Measurements from ENCODE around the gene MRPL21. TPM values are rescaled to one million over a fixed set of nuclear protein-coding genes. Genes with fewer than 3 reads are reported as not detected.

Gene MRPL21
- total and polyA plus RNA-seq, 2 donors (not counting 1 experiment from before 2014, with no cell fraction given) = 23.8 to 35.8 TPM

DNA sequence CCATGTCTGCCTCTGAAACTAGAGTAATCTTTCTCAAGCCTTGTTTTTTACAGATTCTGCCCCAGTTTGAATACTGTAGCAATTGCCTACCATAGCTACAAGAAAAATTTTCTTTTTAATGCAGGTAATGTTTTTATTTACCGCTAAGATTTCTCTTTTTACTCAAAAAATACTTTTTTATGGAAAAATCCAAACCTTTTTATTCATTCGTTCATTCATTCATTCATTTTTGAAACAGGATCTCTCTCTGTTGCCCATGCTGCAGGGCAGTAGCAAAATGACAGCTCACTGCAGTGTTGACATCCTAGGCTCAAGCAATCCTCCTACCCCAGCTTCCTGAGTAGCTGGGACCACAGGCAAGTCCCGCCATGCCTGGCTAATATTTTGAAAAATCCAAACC, 59.3 kb downstream of the MRPL21 start:
- no peak for DNase-seq
- H3K27me3 ChIP-seq (replicated peaks in 1 of 4; ENCODE audit: control extremely low read depth in 1 of 4, control insufficient read depth in 3 of 4, insufficient read depth in 4 of 4, low read length in 3 of 4) = no peaks in the 10 kb centered on the region
- peak overlapping the region; percentile 91 for H3K4me2 ChIP-seq (replicated peaks; ENCODE audit: low read depth, low read length, poor library complexity, severe bottlenecking)
- intact Hi-C loops (cut with micrococcal nuclease) = loop anchor here (1.0 to 10.0 kb wide), 4 partner anchors 230 to 453 kb away; no protein-coding TSS in a partner anchor
- no peak overlapping the region for H3K27ac ChIP-seq (ENCODE audit: low read length in 2 of 2)
- ChIA-PET CTCF (interaction anchor here (0.6 to 4.3 kb wide), 23 partner anchors 8 to 1039 kb away, joined by 3 to 70 read pairs (median 5); partner anchors contain the start of genes IGHMBP2 and MRPL21), POLR2A (interaction anchor here (0.9 to 1.2 kb wide), 3 partner anchors 20 to 831 kb away, joined by 3 to 4 read pairs (median 4); partner anchors contain the start of gene LTO1)
- H3K79me2 ChIP-seq (ENCODE audit: control insufficient read depth, insufficient read depth, low read length) = no peaks in the 10 kb centered on the region
- peaks cover 30% of the 10 kb centered on the region for H3K4me1 Mint-ChIP-seq
- peak overlapping the region in 4 of 5 experiments; percentile 59 to 76 (median 70) for H3K4me3 ChIP-seq (ENCODE audit: control extremely low read depth in 1 of 5, extremely low read depth in 1 of 5, insufficient read depth in 1 of 5, low read depth in 2 of 5, low read length in 4 of 5)
- peaks cover 25 to 42% of the 10 kb centered on the region in 2 donors for H3K4me1 ChIP-seq (ENCODE audit: control insufficient read depth in 2 of 2, insufficient read depth in 2 of 2, low read length in 2 of 2)
- H3K36me3 ChIP-seq (replicated peaks in 1 of 2; ENCODE audit: control extremely low read depth in 1 of 2, control insufficient read depth in 1 of 2, extremely low read depth in 1 of 2, insufficient read depth in 2 of 2, low read length in 1 of 2) = no peaks in the 10 kb centered on the region
- 63% methylated on average over 3 of the region's 3 CpGs for WGBS (ENCODE audit: insufficient coverage)
- no peaks in the 10 kb centered on the region for H3K9me3 ChIP-seq (ENCODE audit: control extremely low read depth in 1 of 3, control insufficient read depth in 2 of 3, insufficient read depth in 1 of 3, low read length in 2 of 3)
- H3K27me3 Mint-ChIP-seq = no peaks in the 10 kb centered on the region
- H2AFZ ChIP-seq (ENCODE audit: insufficient read depth, low read depth, low read length, poor library complexity, severe bottlenecking) = peak overlapping the region; percentile 93
- H4K20me1 ChIP-seq (ENCODE audit: control insufficient read depth, insufficient read depth, low read length, poor library complexity, severe bottlenecking) = no peaks in the 10 kb centered on the region
- H3K9ac ChIP-seq (ENCODE audit: low read length) = peak overlapping the region; percentile 76
- no peak for ATAC-seq (ENCODE audit: low read depth)
- TF ChIP-seq EZH2 (IDR thresholded peaks at IDR 0.05; ENCODE audit: borderline replicate concordance, insufficient read depth, low read depth, low read length, poor library complexity, severe bottlenecking) = no peak
- TF ChIP-seq, protein P1, sequence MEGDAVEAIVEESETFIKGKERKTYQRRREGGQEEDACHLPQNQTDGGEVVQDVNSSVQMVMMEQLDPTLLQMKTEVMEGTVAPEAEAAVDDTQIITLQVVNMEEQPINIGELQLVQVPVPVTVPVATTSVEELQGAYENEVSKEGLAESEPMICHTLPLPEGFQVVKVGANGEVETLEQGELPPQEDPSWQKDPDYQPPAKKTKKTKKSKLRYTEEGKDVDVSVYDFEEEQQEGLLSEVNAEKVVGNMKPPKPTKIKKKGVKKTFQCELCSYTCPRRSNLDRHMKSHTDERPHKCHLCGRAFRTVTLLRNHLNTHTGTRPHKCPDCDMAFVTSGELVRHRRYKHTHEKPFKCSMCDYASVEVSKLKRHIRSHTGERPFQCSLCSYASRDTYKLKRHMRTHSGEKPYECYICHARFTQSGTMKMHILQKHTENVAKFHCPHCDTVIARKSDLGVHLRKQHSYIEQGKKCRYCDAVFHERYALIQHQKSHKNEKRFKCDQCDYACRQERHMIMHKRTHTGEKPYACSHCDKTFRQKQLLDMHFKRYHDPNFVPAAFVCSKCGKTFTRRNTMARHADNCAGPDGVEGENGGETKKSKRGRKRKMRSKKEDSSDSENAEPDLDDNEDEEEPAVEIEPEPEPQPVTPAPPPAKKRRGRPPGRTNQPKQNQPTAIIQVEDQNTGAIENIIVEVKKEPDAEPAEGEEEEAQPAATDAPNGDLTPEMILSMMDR (IDR thresholded peaks at IDR 0.05) = no peak
- H3K9me3 Mint-ChIP-seq (ENCODE audit: insufficient read depth) = no peaks in the 10 kb centered on the region
- no peak overlapping the region for H3K27ac Mint-ChIP-seq
- peak overlapping the region; percentile 88 for H3K4me3 Mint-ChIP-seq

DNA sequence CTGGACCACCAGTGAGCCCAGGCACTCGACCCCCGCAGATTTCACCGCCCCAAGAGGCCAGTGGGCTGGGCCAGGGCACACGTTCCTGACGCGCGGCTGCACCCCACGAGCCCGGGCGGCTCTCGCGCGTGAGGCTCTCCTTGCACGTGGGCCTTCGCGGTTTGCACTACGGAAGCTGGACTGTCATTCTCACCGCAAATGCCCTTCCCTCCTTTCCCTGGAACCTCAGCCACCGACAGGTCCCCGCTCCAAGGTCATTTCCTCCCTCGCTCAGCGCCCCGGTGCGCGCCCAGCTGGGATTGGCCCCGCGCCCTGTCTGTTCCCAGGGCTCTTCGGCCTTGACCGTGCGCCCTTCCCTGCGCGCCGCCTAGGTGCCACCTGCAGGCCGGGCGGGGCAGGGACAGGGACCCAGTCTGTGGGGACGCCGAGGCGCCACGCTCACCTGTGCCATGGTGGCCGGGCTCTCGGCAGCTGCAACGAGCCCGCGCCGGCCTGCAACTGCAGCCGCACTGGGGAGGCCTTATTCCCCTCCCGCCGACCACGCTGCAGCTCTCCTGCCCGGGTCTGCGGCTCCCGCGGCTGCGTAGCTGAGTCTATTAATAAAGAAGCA, 59.8 kb downstream of the MRPL21 start:
- H3K27me3 Mint-ChIP-seq = no peaks in the 10 kb centered on the region
- H3K36me3 ChIP-seq (replicated peaks in 1 of 2; ENCODE audit: control extremely low read depth in 1 of 2, control insufficient read depth in 1 of 2, extremely low read depth in 1 of 2, insufficient read depth in 2 of 2, low read length in 1 of 2) = no peaks in the 10 kb centered on the region
- no peaks in the 10 kb centered on the region for H3K27me3 ChIP-seq (replicated peaks in 1 of 4; ENCODE audit: control extremely low read depth in 1 of 4, control insufficient read depth in 3 of 4, insufficient read depth in 4 of 4, low read length in 3 of 4)
- peak overlapping the region; percentile 76 for H3K9ac ChIP-seq (ENCODE audit: low read length)
- POLR2A ChIA-PET = interaction anchor here (0.6 to 2.3 kb wide), 7 partner anchors 15 to 1453 kb away, joined by 3 to 10 read pairs (median 4); partner anchors contain the start of gene LTO1
- peak overlapping the region; percentile 91 for H3K4me2 ChIP-seq (replicated peaks; ENCODE audit: low read depth, low read length, poor library complexity, severe bottlenecking)
- peak; percentile 86 for DNase-seq
- WGBS (ENCODE audit: insufficient coverage) = under 1% methylated on average over 54 of the region's 54 CpGs
- ATAC-seq (ENCODE audit: low read depth) = peak; percentile 56
- H3K27ac ChIP-seq (ENCODE audit: low read length in 2 of 2) = no peak overlapping the region
- H2AFZ ChIP-seq (ENCODE audit: insufficient read depth, low read depth, low read length, poor library complexity, severe bottlenecking) = peak overlapping the region; percentile 93
- intact Hi-C loops (cut with micrococcal nuclease) = loop anchor here (1.0 to 10.0 kb wide), 5 partner anchors 19 to 453 kb away; no protein-coding TSS in a partner anchor
- peak overlapping the region; percentile 88 for H3K4me3 Mint-ChIP-seq
- no peaks in the 10 kb centered on the region for H4K20me1 ChIP-seq (ENCODE audit: control insufficient read depth, insufficient read depth, low read length, poor library complexity, severe bottlenecking)
- peaks cover 26 to 44% of the 10 kb centered on the region in 2 donors for H3K4me1 ChIP-seq (ENCODE audit: control insufficient read depth in 2 of 2, insufficient read depth in 2 of 2, low read length in 2 of 2)
- H3K4me1 Mint-ChIP-seq = peaks cover 36% of the 10 kb centered on the region
- H3K4me3 ChIP-seq (ENCODE audit: control extremely low read depth in 1 of 5, extremely low read depth in 1 of 5, insufficient read depth in 1 of 5, low read depth in 2 of 5, low read length in 4 of 5) = peak overlapping the region; percentile 59 to 88 (median 72)
- no peak for TF ChIP-seq EZH2 (IDR thresholded peaks at IDR 0.05; ENCODE audit: borderline replicate concordance, insufficient read depth, low read depth, low read length, poor library complexity, severe bottlenecking)
- TF ChIP-seq, protein P1 (IDR thresholded peaks at IDR 0.05) = peak; percentile 80
- no peaks in the 10 kb centered on the region for H3K79me2 ChIP-seq (ENCODE audit: control insufficient read depth, insufficient read depth, low read length)
- H3K9me3 Mint-ChIP-seq (ENCODE audit: insufficient read depth) = no peaks in the 10 kb centered on the region
- CTCF ChIA-PET = interaction anchor here (0.6 to 4.3 kb wide), 25 partner anchors 9 to 1038 kb away, joined by 3 to 70 read pairs (median 4); partner anchors contain the start of genes IGHMBP2 and MRPL21
- H3K27ac Mint-ChIP-seq = peak overlapping the region; percentile 76
- no peaks in the 10 kb centered on the region for H3K9me3 ChIP-seq (ENCODE audit: control extremely low read depth in 1 of 3, control insufficient read depth in 2 of 3, insufficient read depth in 1 of 3, low read length in 2 of 3)
